Sigmoid colon (tissue), 4 donors: ENCODE results near the gene FMO5.

Experiments used
- CTCF ChIP-seq, 4 experiments: fragments of 450-650 bp in 3 of 4; fragments of 200-600 bp in 1 of 4; IDR thresholded peaks; one replicate each; pipeline ENCODE4 v1.5.1; 2016 to 2019; ENCODE audit warnings: antibody characterized with exemption in 4 of 4, mild to moderate bottlenecking in 3 of 4, moderate library complexity in 2 of 4
- POLR2A ChIP-seq, 2 donors: fragments of 450-650 bp; IDR thresholded peaks; one replicate each; pipeline ENCODE4 v1.6.1; 2016; ENCODE audit warnings: antibody characterized with exemption in 2 of 2, mild to moderate bottlenecking in 2 of 2, moderate library complexity in 2 of 2
- POLR2AphosphoS5 ChIP-seq, 4 donors: sonication (generic); formaldehyde crosslinking; IDR thresholded peaks; one replicate each; pipeline ENCODE4 v1.6.1; 2017; ENCODE audit warnings: antibody characterized with exemption in 4 of 4

DNA sequence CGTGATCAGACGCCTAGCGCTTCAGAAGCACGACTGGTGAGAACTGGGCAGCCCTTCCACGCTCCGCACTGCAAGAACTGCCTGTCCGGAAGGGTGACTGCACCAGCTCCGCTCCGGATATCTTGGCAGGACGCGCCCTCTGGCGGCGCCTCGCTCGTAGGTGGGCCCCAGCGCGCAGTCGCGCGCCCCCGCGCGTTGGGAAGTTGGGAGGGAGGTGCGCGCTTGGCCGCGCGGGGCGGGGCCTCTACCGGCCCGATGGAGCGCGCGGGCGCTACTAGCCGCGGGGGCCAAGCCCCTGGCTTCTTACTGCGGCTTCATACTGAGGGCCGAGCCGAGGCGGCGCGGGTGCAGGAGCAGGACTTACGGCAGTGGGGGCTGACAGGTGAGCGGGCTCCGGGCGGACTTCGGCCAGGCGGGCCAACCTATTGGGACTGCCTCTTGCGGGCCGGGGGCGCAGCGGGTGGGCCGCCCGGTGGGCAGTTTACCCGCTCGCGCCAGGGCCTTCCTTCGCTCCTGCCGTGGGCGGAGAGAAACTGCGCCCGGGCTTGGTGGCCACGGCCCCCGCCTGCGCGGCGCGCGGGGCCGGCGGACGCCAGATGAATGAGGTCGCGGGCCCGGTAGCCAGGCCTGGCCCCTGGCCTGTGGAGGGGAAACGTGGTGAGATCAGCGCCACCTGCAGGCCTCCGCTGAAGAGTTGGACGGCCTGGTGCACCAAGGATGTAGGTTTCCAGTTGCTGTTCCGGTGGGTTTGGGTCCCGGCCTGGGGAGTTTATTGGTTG, 17.5 kb upstream of the FMO5 start, which contains the start of gene CHD1L:
- TF ChIP-seq CTCF (IDR thresholded peaks at IDR 0.05) (peak; percentile 73 to 87 (median 77)), POLR2A (IDR thresholded peaks at IDR 0.05) (no peak), POLR2AphosphoS5 (IDR thresholded peaks at IDR 0.05) (peak; percentile 39 to 68 (median 60))
